Erythroblast (primary cell): ENCODE results near the gene CIDEB.

Experiments
- GATA1 ChIP-seq: IDR thresholded peaks from 2 replicates; pipeline ENCODE4 v1.6.1; 2011; ENCODE audit warnings: low read depth, mild to moderate bottlenecking, control low read depth, low read length, moderate library complexity
- POLR2A ChIP-seq: IDR thresholded peaks from 2 replicates; pipeline ENCODE4 v1.6.1; 2011; ENCODE audit warnings: mild to moderate bottlenecking, low read length

GRCh38 chr14:24261969-24262327 is 45.8 kb downstream of the CIDEB start:
- no peak for TF ChIP-seq POLR2A
- TF ChIP-seq GATA1: no peak
